GM21737 (cell line): ENCODE measurements around the gene FHIT.

Experiments used
- ATAC-seq: cut with Tn5 transposase; IDR thresholded peaks from one replicate; pipeline ENCODE4 v1.9.1; 2021; ENCODE audit warnings: mild to moderate bottlenecking, moderate library complexity; ENCODE audit not compliant: unreplicated experiment

The FHIT gene

GRCh38 chr3:60652829-60653228 lies 598.4 kb downstream of the FHIT start:
- no peak for ATAC-seq

GRCh38 chr3:60651799-60652198 lies 599.5 kb downstream of the FHIT start:
- ATAC-seq: no peak

- no peak for ATAC-seq
Measured at GRCh38 chr3:60650171-60650570, 601.1 kb downstream of the FHIT start.

- ATAC-seq: no peak
Measured at GRCh38 chr3:60645801-60646200, 605.5 kb downstream of the FHIT start.

GRCh38 chr3:60643831-60644230 lies 607.4 kb downstream of the FHIT start:
- ATAC-seq: no peak

- no peak for ATAC-seq
Measured at GRCh38 chr3:60641354-60641753, 609.9 kb downstream of the FHIT start.

GRCh38 chr3:60636846-60637245 lies 614.4 kb downstream of the FHIT start:
- ATAC-seq: no peak

- no peak for ATAC-seq
Measured at GRCh38 chr3:60633644-60634043, 617.6 kb downstream of the FHIT start.

- ATAC-seq: no peak
Measured at GRCh38 chr3:60631509-60631908, 619.7 kb downstream of the FHIT start.

- no peak for ATAC-seq
Measured at GRCh38 chr3:60630953-60631352, 620.3 kb downstream of the FHIT start.

GRCh38 chr3:60629816-60630215 lies 621.4 kb downstream of the FHIT start:
- no peak for ATAC-seq

GRCh38 chr3:60622349-60622748 lies 628.9 kb downstream of the FHIT start:
- ATAC-seq: no peak

GRCh38 chr3:60617188-60617587 lies 634.1 kb downstream of the FHIT start:
- no peak for ATAC-seq

- ATAC-seq: no peak
Measured at GRCh38 chr3:60613769-60614303, 637.4 kb downstream of the FHIT start.

GRCh38 chr3:60610441-60611112 lies 640.7 kb downstream of the FHIT start:
- no peak for ATAC-seq

GRCh38 chr3:60609446-60609845 lies 641.8 kb downstream of the FHIT start:
- no peak for ATAC-seq

- no peak for ATAC-seq
Measured at GRCh38 chr3:60603860-60604259, 647.4 kb downstream of the FHIT start.

- ATAC-seq: no peak
Measured at GRCh38 chr3:60600848-60601247, 650.4 kb downstream of the FHIT start.

GRCh38 chr3:60599586-60599985 lies 651.7 kb downstream of the FHIT start:
- ATAC-seq: no peak

- no peak for ATAC-seq
Measured at GRCh38 chr3:60598671-60599070, 652.6 kb downstream of the FHIT start.

- ATAC-seq: no peak
Measured at GRCh38 chr3:60594025-60594424, 657.2 kb downstream of the FHIT start.

GRCh38 chr3:60591267-60591666 lies 660.0 kb downstream of the FHIT start:
- no peak for ATAC-seq

- ATAC-seq: no peak
Measured at GRCh38 chr3:60588806-60589205, 662.4 kb downstream of the FHIT start.
